SK-N-SH treated with all-trans-retinoic acid at 6 μM for 48 hours (cell line): Measurements from ENCODE around the gene DUSP16.
A peak's percentile ranks its signal among the peaks of the same experiment; 100 is the strongest.
"Not testable (repeated sequence)": the region's sequence is repeated elsewhere in the genome, so short reads cannot be mapped to it uniquely, and the experiment has no call there.

Experiments
- ATAC-seq: fragments of 200-7000 bp; cut with Tn5 transposase; 3 replicates; pipeline ENCODE4 v1.9.1; 2020; ENCODE audit warnings: mild to moderate bottlenecking, moderate library complexity
- BACH2 ChIP-seq: fragments of 250-450 bp; sonication (Bioruptor Pico); IDR thresholded peaks from 2 replicates; pipeline ENCODE4 v1.9.0; 2021; ENCODE audit warnings: mild to moderate bottlenecking, borderline replicate concordance
- CREB5 ChIP-seq: fragments of 250-450 bp; sonication (Bioruptor Pico); IDR thresholded peaks from 2 replicates; pipeline ENCODE4 v1.5.1; 2020; ENCODE audit warnings: low read depth, mild to moderate bottlenecking, moderate library complexity
- CSDC2 ChIP-seq: fragments of 250-450 bp; sonication (Bioruptor Pico); IDR thresholded peaks from 2 replicates; pipeline ENCODE4 v1.5.0; 2020; ENCODE audit warnings: mild to moderate bottlenecking, moderate library complexity
- CSRNP3 ChIP-seq: fragments of 250-450 bp; sonication (Bioruptor Pico); IDR thresholded peaks from 2 replicates; pipeline ENCODE4 v1.5.1; 2021; ENCODE audit warnings: mild to moderate bottlenecking, moderate library complexity
- ESRRG ChIP-seq: fragments of 250-450 bp; sonication (Bioruptor Pico); IDR thresholded peaks from 2 replicates; pipeline ENCODE4 v1.6.1; 2021; ENCODE audit warnings: mild to moderate bottlenecking
- ISL1 ChIP-seq: fragments of 250-450 bp; sonication (Bioruptor Pico); IDR thresholded peaks from 2 replicates; pipeline ENCODE4 v2.1.2; 2022; ENCODE audit warnings: mild to moderate bottlenecking, moderate library complexity
- OSR1 ChIP-seq: fragments of 250-450 bp; sonication (Bioruptor Pico); IDR thresholded peaks from 2 replicates; pipeline ENCODE4 v1.8.0; 2022; ENCODE audit warnings: moderate library complexity, mild to moderate bottlenecking, inconsistent platforms
- POU6F1 ChIP-seq: fragments of 250-450 bp; sonication (Bioruptor Pico); IDR thresholded peaks from 2 replicates; pipeline ENCODE4 v1.8.0; 2021; ENCODE audit warnings: low read depth, mild to moderate bottlenecking, moderate library complexity, borderline replicate concordance
- PPARA ChIP-seq: fragments of 250-450 bp; sonication (Bioruptor Pico); IDR thresholded peaks from 2 replicates; pipeline ENCODE4 v1.5.0; 2020; ENCODE audit warnings: mild to moderate bottlenecking, borderline replicate concordance
- RARB ChIP-seq: fragments of 250-450 bp; sonication (Bioruptor Pico); IDR thresholded peaks from 2 replicates; pipeline ENCODE4 v1.8.0; 2021; ENCODE audit warnings: mild to moderate bottlenecking, moderate library complexity
- SNAI2 ChIP-seq: fragments of 250-450 bp; sonication (Bioruptor Pico); IDR thresholded peaks from 2 replicates; pipeline ENCODE4 v1.5.0; 2020; ENCODE audit warnings: mild to moderate bottlenecking, moderate library complexity
- TCF4 ChIP-seq: fragments of 250-450 bp; sonication (Bioruptor Pico); IDR thresholded peaks from 2 replicates; pipeline ENCODE4 v1.8.0; 2021; ENCODE audit warnings: mild to moderate bottlenecking, moderate library complexity, borderline replicate concordance
- TOX ChIP-seq: fragments of 250-450 bp; sonication (Bioruptor Pico); IDR thresholded peaks from 2 replicates; pipeline ENCODE4 v1.8.0; 2021; ENCODE audit warnings: mild to moderate bottlenecking, moderate library complexity, borderline replicate concordance
- TSHZ2 ChIP-seq: fragments of 250-450 bp; sonication (Bioruptor Pico); IDR thresholded peaks from 2 replicates; pipeline ENCODE4 v1.5.0; 2020; ENCODE audit warnings: mild to moderate bottlenecking, moderate library complexity
- ZC3H10 ChIP-seq: fragments of 250-450 bp; sonication (Bioruptor Pico); IDR thresholded peaks from 2 replicates; pipeline ENCODE4 v1.5.1; 2021; ENCODE audit warnings: mild to moderate bottlenecking, moderate library complexity
- ZFP3 ChIP-seq: fragments of 250-450 bp; sonication (Bioruptor Pico); IDR thresholded peaks from 2 replicates; pipeline ENCODE4 v1.5.0; 2020; ENCODE audit warnings: mild to moderate bottlenecking, moderate library complexity
- ZFP30 ChIP-seq: fragments of 450-650 bp; formaldehyde crosslinking; IDR thresholded peaks from 2 replicates; pipeline ENCODE4 v1.5.0; 2022; ENCODE audit warnings: mild to moderate bottlenecking, moderate library complexity
- ZNF565 ChIP-seq: fragments of 450-650 bp; formaldehyde crosslinking; conservative IDR thresholded peaks from 2 replicates; pipeline ENCODE4 v1.5.0; 2020; ENCODE audit warnings: low read depth, mild to moderate bottlenecking, moderate library complexity
- ZNF70 ChIP-seq: fragments of 450-650 bp; formaldehyde crosslinking; IDR thresholded peaks from 2 replicates; pipeline ENCODE4 v1.5.0; 2020; ENCODE audit warnings: mild to moderate bottlenecking, moderate library complexity
- ZNF8 ChIP-seq: fragments of 450-650 bp; formaldehyde crosslinking; IDR thresholded peaks from 2 replicates; pipeline ENCODE4 v1.5.0; 2020; ENCODE audit warnings: mild to moderate bottlenecking, moderate library complexity

DUSP16 gene

GRCh38 chr12:12524128-12524527, 38.5 kb downstream of the DUSP16 start:
- no peak for TF ChIP-seq ZNF70 (CRISPR knock-in tag)
- no peak for TF ChIP-seq PPARA
- no peak for TF ChIP-seq SNAI2
- no peak for TF ChIP-seq ZC3H10
- no peak for TF ChIP-seq CREB5 (CRISPR knock-in tag)
- no peak for TF ChIP-seq ZNF8
- ATAC-seq = no peak

GRCh38 chr12:12523229-12523628, 39.4 kb downstream of the DUSP16 start:
- ATAC-seq = peak; percentile 35; the same call in 1 of the 3 replicates
- no peak for TF ChIP-seq PPARA
- TF ChIP-seq RARB (CRISPR knock-in tag) = no peak

- ATAC-seq = not testable (repeated sequence)
Observed at GRCh38 chr12:12522657-12523056, 40.0 kb downstream of the DUSP16 start.

- no peak for ATAC-seq
- TF ChIP-seq POU6F1 (CRISPR knock-in tag) (no peak), ZNF70 (CRISPR knock-in tag) (no peak), ZNF565 (no peak), CSDC2 (CRISPR knock-in tag) (no peak)
- TF ChIP-seq, all 23 proteins: peak for 0
Observed at GRCh38 chr12:12521888-12522287, 40.8 kb downstream of the DUSP16 start.

GRCh38 chr12:12521044-12521485, 41.6 kb downstream of the DUSP16 start:
- TF ChIP-seq PPARA = no peak
- TF ChIP-seq ZFP30 (CRISPR knock-in tag) = no peak
- TF ChIP-seq ZNF565 = no peak
- no peak for TF ChIP-seq SNAI2
- no peak for TF ChIP-seq TSHZ2 (CRISPR knock-in tag)
- TF ChIP-seq POU6F1 (CRISPR knock-in tag) = no peak
- TF ChIP-seq TCF4 (CRISPR knock-in tag) = no peak
- no peak for TF ChIP-seq ISL1
- no peak for TF ChIP-seq TOX (CRISPR knock-in tag)
- no peak for TF ChIP-seq CREB5 (CRISPR knock-in tag)
- no peak for TF ChIP-seq ZFP3 (CRISPR knock-in tag)
- no peak for TF ChIP-seq BACH2 (CRISPR knock-in tag)
- no peak for TF ChIP-seq ESRRG (CRISPR knock-in tag)
- no peak for TF ChIP-seq OSR1 (CRISPR knock-in tag)
- no peak for TF ChIP-seq ZNF70 (CRISPR knock-in tag)
- TF ChIP-seq CSRNP3 (CRISPR knock-in tag) = no peak
- ATAC-seq = no peak
